T-helper 1 cell treated with Interleukin-12 subunit alpha and Interleukin-12 subunit beta and Interleukin-4 antibody, amounts not matched to agents 30 ng/mL and 1 ng/mL, for 36 hours (primary cell): ENCODE results near the gene GFPT2. TPM values are rescaled to one million over a fixed set of nuclear protein-coding genes. Genes with fewer than 3 reads are reported as not detected.
"Not testable (repeated sequence)": the region's sequence is repeated elsewhere in the genome, so short reads cannot be mapped to it uniquely, and the experiment has no call there.

Experiments
- intact Hi-C: fragments of 100-400 bp; cut with micrococcal nuclease; formaldehyde crosslinking; loops from one replicate; pipeline ENCODE4 v1.15.1; 2024
- total RNA-seq: library from RNA; stranded (reverse); gene quantifications from 2 replicates; pipeline ENCODE4 v1.2.3, GENCODE V29; 2022

The GFPT2 gene
- total RNA-seq, 1 donor from 2014 or later: not detected

DNA sequence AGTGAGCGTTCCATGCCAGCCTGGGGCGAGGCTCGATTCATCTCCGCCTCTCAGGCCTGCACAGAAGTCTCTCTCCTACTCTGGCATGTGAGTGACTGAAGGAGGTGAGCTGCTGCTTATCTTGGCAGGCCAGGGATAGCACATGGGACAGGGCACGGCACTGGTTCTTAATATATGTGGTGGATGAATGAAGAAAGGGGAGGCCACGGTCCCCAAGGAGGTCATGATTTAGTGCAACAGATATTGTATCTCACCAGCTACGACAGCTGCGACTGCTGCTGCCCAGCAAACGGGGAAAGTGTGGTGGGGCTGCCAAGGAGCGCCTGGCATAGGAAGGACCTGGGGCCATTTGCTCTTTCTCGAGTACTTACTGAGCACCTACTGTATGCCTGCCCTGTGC lies 41.9 kb downstream of the GFPT2 start:
- intact Hi-C loops: no loop called here

DNA sequence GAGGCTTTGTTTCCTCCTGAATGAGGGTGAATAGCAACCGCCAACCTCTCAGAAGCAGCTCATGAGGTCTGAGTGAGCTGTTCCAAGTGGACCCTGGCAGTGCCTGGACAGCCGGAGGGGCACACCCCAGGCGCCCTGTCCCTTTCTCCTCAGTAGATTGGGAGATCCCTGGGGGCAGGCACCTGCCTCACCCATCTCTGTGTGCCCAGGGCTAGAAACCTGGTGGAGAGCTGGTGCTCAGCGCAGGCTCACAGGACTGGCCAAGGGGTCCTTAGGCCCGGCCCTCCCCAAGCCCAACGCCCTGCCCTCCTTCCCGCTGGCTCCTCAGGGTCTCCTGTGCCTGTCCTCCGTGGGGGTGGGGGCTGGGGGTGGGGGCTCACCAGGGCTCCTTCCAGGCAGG lies 46.3 kb downstream of the GFPT2 start:
- intact Hi-C loops: no loop called here

DNA sequence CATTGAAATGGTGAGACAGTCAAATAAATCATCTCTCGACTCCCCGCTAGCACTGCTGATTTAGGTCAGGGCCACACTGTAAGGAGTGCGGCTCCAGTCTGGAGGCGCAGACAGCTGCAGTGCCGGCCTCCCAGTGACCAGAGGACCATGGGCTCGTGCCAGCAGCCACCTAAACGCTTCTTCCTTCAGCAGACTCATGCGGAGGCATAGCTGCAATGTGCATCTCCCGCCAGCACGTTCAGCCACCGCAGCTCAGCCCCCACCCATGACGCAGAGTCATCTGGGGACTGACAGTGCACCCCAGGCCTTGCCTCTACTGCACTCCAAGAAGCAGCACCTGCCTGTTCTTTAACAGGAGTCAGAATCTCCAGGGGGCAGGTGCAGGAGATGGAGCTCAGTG lies 47.7 kb downstream of the GFPT2 start:
- intact Hi-C loops: no loop called here

DNA sequence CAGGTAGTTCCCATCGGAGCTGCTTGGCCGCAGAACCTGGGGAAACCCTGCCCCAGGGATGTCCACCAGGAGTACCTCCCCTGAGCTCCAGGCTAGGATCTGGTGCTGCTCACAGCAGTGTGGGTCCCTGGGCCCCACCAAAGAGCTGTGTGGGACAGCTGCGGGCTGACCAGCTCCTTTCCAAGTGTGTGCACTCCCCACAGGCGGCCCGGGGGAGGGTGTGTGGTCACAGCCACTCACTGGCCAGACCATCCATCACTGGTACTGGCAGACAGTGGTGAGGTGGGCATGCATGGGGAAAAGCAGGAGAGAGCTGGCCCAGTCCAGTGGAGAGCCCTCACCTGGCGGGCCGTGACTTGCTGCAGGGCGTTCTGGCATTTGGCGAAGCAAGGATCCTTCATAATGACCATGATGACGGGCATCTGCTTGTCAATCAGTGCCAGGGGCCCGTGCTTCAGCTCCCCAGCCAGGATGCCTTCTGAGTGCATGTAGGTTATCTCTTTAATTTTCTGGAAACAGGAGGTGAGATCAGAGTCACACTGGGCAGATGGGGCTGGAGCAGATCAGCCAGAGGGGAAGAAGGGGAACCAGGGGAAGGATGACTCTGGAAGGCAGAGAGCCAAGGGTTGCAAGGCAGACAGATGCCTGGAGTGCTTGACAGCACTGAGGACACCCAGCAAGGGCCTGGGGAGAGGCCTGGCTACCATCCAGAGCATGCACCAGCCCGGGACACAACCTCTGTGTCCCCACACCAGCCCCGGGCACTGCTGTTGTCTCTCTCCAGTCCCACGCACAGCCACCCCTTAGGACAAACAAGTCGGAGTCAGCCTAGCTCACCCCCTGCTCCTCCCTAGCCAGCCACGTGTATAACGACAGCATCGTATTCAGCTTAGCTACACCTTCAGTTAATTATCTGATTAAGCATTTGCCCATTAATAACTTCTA lies 48.4 kb downstream of the GFPT2 start:
- intact Hi-C loops: no loop called here

DNA sequence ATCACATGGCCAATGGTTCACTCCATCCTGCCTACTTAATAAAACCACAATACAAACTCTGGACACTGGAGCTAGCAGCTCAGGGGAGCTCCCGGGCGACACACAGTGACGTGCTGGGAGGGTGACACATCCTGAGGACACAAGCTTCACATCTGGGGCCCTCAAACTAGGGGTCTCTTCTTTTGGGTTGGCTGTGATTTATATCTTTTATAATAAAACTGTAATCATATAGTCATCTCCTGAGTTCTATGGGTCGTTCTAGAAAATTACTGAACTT lies 49.2 kb downstream of the GFPT2 start:
- intact Hi-C loops: no loop called here

DNA sequence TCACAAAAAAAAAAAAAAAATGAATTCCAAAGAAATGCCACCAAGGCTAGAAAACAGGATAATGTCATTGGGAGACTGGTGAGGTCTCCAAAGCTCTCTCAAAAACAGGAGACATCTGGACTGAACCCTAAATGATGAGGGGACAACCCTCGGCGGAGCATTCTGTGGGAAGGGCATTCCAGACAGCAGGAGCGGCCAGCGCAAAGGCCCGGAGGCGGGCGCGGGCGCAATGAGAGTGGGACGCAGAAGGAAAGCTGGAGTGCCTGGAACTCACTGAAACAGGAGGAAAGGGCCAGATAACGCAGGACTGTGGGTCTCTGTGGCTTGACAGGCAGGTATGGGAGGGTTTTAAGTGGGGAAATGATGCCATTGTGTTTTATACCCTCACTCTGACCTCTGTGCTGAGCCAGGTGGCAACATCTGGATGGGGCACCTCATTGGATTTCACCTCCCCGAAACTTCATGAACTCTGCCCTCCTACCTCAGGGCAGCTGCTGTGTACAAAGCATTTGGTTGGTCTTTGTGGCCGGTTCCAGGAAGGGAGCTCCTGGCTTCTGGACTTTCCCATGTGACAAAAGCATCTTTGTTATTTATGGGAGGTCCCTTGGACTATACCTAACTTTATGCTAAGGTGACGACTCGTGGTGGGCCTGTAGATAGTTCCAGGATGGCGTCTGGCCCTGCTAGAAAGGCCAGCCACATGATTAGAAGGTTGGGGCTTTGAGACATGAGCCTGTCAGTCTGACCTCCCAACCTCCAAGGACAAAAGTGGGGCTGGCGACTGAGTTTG lies 49.7 kb downstream of the GFPT2 start:
- intact Hi-C loops: no loop called here

DNA sequence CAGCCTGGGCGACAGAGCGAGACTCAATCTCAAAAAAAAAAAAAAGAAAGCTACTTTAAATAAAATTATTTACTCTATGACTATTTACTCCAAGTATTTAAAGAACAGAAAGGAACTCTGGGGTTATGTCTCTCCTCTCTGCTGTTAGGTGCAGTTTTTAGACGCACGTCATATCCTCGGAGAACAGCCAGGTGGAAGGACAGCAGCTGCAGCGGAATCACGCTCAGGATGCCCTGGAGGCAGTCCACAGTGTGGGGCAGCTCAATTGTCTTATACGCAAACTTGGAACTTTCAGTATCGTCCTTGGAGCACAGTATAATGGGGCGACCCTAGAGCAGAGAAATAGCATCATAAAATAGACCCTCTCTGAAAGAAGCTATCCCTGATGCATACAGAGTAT lies 50.9 kb downstream of the GFPT2 start:
- intact Hi-C loops: no loop called here

DNA sequence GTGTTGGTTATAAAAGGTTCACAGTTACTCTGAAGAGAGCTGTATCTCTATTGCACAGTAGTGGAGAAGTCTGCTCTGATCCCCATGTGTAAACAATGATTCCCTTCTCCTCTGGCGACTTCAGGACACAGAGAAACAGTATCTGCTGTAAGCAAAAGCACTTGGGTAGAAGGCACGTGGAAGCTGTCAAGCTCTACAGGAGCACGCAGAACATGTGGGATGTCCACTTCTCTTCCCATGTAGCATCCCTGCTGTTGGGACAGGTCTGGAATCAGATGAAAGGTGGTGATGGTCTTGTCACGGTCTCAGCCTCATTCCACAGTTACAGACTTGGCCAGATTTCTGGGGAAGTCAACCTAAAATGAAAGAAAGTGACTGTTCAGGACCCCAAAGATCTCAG lies 51.9 kb downstream of the GFPT2 start:
- intact Hi-C loops: no loop called here

DNA sequence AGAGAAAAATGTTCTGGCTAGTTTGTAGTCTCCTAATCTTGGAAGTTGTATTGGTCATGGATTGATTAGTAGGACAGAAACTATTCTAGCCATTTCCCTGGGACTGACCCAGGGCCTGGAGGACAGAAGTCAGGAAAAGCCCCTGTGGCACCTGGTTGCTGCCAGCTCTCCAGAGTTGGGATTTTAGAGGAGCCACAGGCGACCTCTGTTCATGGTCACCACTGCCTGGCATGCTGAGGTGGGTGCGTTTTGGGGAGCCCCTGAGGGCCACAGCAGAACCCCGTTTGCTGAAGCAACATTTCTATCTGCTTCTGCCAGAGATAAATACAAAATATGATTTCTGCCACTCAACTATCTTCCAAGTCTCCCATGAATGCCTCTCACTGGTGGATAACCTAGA lies 53.6 kb downstream of the GFPT2 start:
- intact Hi-C loops: no loop called here

DNA sequence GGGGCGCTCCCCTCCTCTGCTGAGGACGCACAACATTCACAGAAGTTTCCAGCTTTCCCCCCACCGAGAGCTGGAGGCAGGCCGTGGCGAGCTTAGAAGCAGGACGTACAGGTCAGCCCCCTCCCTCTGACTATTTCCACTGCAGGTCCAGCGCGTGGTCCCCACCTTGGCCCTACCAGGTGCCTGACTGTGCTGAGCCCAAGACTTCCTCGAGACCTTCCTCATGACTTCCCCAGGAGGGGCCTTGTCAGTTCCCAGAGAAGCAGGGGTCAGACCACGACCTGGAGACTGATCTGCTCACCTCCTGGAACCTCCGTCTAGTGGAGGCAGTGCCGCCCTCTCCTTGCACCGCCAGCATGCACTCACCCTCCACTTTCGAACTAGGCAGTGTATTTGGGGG lies 54.1 kb downstream of the GFPT2 start:
- intact Hi-C loops: not testable (repeated sequence)

DNA sequence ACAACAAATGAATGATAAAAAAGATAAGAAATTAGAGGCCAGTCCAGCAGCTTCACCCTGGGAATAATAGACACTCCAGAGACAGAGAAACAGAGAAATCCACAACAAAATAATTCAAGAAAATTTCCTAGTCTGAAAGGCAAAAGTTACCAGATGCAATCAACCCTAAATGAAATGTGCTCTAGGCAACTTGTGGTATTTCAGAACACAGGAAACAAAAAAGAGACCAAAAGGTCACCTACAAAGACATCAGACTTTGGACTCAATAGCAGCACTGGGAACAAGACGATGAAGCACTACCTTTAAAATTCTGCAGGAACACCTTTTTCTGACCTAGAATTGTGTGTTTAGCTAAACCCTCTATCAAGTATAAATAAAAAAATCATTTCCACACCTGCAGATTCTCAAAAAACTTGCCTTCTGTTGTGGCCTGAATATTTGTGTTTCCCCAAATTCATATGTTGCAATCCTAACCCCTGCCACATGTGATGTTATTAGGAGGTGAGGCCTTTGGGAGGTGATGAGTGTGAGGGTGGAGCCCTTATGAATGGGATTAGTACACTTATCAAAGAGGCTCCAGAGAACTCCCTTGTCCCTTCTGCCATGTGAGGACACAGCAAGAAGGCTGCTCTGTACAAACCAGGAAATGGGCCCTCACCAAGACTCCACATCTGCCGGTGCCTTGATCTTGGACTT lies 55.4 kb downstream of the GFPT2 start:
- intact Hi-C loops: no loop called here

DNA sequence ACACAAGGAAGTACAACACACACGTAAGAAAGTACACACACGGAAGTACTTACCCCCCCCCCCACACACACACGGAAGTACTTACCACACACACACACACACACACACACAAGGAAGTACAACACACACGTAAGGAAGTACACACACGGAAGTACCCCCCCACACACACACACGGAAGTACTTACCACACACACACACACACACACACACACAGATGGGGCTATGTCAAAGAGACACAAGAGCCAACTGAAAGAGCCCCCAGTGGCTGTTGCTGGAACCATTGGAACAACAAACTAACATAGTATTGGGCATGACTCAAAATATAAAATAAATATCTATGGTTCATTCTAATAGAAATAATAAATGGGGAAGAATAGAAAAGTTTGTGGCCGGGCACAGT lies 56.4 kb downstream of the GFPT2 start:
- intact Hi-C loops: no loop called here

DNA sequence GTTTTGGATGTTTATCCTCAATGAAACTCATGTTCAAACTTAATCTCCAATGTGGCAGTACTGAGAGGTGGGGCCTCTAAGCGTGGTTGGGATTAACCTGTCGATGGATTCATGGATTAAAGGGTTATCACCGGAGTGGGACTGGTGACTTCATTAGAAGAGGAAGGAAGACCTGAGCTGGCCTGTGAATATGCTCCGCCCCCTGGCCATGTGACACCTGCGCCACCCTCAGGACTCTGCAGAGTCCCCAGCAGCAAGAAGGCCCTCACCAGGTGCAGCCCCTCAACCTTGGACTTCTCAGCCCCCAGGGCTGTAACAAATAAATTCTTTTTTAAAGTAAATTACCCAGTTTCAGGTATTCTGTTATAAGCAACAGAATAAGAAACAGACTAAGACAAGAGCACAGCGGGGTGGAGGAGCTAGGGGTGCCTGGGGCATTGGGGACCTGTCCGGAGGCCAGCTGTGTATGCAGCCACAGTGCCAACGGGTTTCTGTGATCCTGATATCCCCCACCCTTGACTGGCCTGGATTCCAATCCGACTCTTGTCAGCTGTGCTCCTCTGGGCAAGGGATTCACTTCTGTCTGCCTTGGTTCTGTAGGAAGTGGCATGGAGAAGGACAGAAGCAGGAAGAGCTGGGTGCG lies 58.1 kb downstream of the GFPT2 start:
- intact Hi-C loops: loop anchor here (5.0 kb wide), 6 partner anchors 223 to 1563 kb away; partner anchors contain the start of genes RACK1, RNF130, TBC1D9B and ZNF354A

DNA sequence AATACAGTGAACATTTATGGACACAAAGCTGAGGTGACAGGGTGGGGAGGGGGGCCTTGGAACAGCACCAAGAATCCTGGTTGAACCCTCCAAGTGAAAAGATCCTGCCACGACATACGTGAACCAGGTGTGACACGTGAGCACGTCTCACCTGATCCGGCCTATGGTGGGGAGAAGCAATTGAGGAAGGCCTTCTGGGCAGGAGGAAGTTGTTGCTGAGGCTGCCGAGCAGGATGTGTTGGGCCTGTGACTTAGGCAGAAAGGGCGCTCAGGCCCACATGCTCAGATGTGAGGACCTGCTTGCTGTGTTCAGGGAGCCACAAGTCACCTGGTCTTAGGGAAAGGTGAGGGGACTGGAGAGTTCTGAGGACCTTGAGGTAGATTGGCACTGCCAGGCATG lies 58.7 kb downstream of the GFPT2 start:
- intact Hi-C loops: loop anchor here (5.0 kb wide), 6 partner anchors 222 to 1562 kb away; partner anchors contain the start of genes RACK1, RNF130, TBC1D9B and ZNF354A

DNA sequence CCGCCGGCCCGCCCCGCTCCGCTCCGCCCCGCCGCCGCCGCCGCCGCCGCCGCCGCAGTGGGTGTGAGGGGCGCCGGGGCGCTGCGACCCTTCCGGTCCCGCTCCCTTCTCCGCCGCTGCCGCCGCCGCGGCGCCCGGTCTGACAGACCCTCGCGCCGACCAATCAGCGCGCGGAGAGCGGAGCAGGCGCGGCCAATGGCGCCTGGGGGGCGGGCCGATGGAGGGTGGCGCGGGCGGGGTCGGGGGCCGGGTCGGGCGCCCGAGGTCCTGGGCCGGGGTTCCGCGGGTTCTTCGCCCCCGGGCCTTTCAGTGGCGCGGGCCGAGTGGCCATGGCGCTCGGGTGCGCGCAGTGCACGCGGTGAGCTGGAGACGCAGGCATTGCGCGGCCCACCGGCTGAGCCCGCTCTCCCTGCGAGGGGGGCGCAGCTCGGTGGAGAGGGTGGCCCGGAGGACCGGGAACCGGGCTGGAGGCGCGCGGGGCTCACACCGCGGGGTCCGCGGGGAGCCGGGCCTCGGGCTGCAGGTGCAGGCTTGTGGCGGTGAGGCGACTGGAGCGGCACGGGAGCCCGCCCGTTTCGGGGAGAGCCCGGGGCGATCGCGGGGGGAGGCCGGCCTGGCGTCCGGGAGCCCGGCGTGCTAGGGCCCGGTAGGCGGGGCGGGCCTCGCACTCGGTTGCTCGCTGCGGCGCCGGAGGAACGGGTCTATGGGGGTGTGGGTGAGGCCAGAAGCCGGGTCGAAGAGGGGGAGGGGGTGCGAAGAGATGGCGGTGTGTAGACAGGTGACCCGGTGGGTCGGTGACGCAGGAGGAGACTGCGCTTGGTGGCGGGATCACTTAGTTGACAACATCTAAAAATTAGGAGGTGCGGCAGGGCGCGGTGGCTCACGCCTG lies 60.9 kb downstream of the GFPT2 start, which contains the start of gene MAPK9:
Gene MAPK9, minus strand, starts transcription at position 141 of the 889 bp plus-strand sequence. CDS start 11,522 bp downstream, outside the sequence.
- intact Hi-C loops: loop anchor here (2.0 to 5.0 kb wide), 12 partner anchors 203 to 1663 kb away; partner anchors contain the start of genes CNOT6, MGAT1, MRNIP and RACK1

DNA sequence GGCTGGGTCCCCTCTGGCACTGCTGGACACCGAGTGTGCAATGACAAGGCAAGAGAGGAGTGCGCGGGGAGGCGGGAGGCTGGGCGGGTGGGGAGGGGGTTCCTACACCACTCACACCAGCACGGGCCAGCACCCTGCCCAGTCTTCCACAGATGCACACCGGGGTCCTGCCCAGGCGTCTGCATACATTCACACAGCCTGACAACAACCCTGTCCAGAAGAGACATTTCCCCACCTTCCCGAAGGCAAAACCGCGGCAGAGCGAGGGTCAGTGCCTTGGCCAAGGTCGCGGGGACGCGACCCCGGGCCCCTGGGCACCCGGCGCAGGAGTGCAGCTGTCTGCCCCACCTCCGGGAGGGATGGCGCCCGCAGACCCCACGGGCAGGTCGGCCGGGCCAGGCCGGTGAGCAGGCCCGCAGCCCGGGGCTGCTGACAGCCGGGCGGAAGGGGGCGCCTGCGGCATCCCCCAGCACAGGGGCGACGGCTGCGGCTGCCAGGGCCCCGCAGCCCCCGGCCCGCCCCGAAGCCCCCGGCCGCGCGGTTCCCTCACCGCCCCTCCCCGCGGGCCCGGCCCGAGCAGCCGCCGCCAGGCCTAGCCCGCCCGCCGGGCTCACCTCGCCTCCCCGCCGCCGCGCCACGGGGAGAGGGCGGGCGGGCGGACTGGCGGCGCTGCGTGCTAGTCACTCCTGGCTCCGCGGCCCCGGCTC lies 61.7 kb downstream of the GFPT2 start:
- intact Hi-C loops: loop anchor here (5.0 kb wide), 6 partner anchors 219 to 1559 kb away; partner anchors contain the start of genes RACK1, RNF130, TBC1D9B and ZNF354A

DNA sequence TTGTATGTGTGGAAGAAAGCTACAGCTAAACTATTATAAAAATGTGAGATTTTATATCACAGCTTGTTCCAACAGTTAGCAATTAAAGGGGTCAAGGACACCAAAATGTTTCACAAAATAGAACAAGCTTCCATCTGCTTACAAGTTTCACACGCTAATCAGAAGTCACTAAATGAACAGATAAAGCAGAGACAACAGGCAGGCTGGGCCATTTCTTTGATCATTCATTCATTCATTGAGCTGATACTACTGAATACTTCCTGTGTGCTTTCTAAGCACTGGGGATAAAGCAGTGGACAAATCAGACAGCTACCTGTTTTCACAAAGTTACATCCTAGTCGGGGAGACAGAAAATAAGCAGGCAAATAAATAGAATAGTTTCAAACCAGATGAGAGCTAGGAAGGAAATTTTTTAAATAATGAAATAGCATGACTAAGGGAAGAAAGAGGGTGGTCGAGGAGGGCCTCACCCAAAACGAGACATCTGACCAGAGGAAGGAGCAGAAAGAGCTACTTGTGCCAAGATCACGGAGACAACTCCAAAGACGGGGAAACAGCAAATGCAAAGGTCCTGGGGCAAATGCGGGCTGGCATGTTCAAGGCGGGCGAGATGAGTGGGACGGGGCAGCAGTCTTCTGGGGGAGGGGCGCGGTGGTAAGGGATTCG lies 62.4 kb downstream of the GFPT2 start:
- intact Hi-C loops: loop anchor here (5.0 kb wide), 6 partner anchors 218 to 1558 kb away; partner anchors contain the start of genes RACK1, RNF130, TBC1D9B and ZNF354A

DNA sequence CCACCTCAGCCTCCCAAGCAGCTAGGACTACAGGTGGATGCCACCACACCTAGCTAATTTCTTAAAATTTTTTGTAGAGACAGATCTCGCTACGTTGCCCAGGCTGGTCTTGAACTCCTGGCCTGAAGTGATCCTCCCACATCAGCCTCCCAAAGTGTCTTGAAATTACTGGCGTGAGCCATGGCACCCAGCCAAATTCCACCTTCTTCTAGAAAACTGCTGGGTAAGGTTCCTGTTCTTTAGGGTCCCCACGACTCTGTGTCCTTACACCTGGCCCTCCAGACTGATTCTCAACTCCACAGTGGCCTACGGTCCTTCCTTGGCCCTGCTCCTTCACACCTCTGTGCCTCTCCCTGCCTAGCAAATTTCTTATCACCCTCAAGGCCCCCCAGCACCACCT lies 63.2 kb downstream of the GFPT2 start:
- intact Hi-C loops: loop anchor here (5.0 kb wide), 6 partner anchors 218 to 1558 kb away; partner anchors contain the start of genes RACK1, RNF130, TBC1D9B and ZNF354A
